Ishikawa (cell line): ENCODE data around the gene COL8A2.

Experiments used
- CEBPB ChIP-seq: IDR thresholded peaks from 2 replicates; pipeline ENCODE4 v1.6.1; 2012
- EGR1 ChIP-seq: IDR thresholded peaks from 2 replicates; pipeline ENCODE4 v1.6.1; 2012
- EP300 ChIP-seq: IDR thresholded peaks from 2 replicates; pipeline ENCODE4 v1.6.1; 2012; ENCODE audit warnings: borderline replicate concordance
- MAX ChIP-seq: IDR thresholded peaks from 2 replicates; pipeline ENCODE4 v1.6.1; 2012
- RAD21 ChIP-seq: IDR thresholded peaks from 2 replicates; pipeline ENCODE4 v1.6.1; 2012; ENCODE audit warnings: low read depth
- REST ChIP-seq: IDR thresholded peaks from 2 replicates; pipeline ENCODE4 v1.6.1; 2012; ENCODE audit warnings: low read depth, mild to moderate bottlenecking
- TCF12 ChIP-seq: IDR thresholded peaks from 2 replicates; pipeline ENCODE4 v1.6.1; 2012; ENCODE audit warnings: low read depth
- TEAD4 ChIP-seq: IDR thresholded peaks from 2 replicates; pipeline ENCODE4 v1.6.1; 2012
- USF1 ChIP-seq: IDR thresholded peaks from 2 replicates; pipeline ENCODE4 v1.6.1; 2012

GRCh38 chr1:36133484-36133883, 8.5 kb upstream of the COL8A2 start:
- TF ChIP-seq EP300: no peak
- TF ChIP-seq TCF12: no peak
- TF ChIP-seq TEAD4: no peak
- no peak for TF ChIP-seq REST
- no peak for TF ChIP-seq MAX
- TF ChIP-seq RAD21: no peak
- TF ChIP-seq CEBPB: no peak
- no peak for TF ChIP-seq USF1
- no peak for TF ChIP-seq EGR1
